ENCODE results near the gene SALL3.
"Not testable (repeated sequence)": the region's sequence is repeated elsewhere in the genome, so short reads cannot be mapped to it uniquely, and the experiment has no call there.

The SALL3 gene

DNA sequence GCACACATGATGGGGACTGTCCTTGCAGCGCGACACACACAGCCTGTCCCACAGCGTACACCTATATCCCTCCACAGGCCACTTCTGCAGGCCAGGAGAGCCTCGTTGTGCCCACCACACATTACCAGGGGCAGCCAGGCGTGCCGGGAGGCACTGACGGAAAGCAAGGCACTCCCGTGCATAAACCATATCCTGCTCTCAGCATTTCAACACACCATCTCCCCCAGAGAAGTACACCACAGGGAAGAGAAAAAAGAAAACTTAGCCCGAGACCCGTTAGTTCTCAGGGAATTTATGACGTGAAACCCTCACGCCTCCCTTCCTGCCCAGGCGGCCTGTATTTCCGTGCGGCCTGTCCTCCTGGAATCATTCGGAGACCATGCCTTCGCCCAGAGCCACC is 24.6 kb upstream of the SALL3 start:
- TF ChIP-seq PPARA (CRISPR knock-in tag; IDR thresholded peaks at IDR 0.05; ENCODE audit: borderline replicate concordance) (no peak), ESRRG (CRISPR knock-in tag; IDR thresholded peaks at IDR 0.05) (no peak), ZFP3 (CRISPR knock-in tag; IDR thresholded peaks at IDR 0.05) (no peak), SNAI2 (CRISPR knock-in tag; IDR thresholded peaks at IDR 0.05) (no peak), ZNF565 (CRISPR knock-in tag; conservative IDR thresholded peaks at IDR 0.05; ENCODE audit: low read depth) (no peak), ZFP30 (CRISPR knock-in tag; IDR thresholded peaks at IDR 0.05) (no peak), ZC3H10 (CRISPR knock-in tag; IDR thresholded peaks at IDR 0.05) (no peak), CREB5 (CRISPR knock-in tag; IDR thresholded peaks at IDR 0.05; ENCODE audit: low read depth) (no peak)
- no peak for ATAC-seq

GRCh38 chr18:78957140-78957539 is 22.5 kb upstream of the SALL3 start:
- no peak for ATAC-seq
- TF ChIP-seq OSR1 (CRISPR knock-in tag; IDR thresholded peaks at IDR 0.05) (no peak), PPARA (CRISPR knock-in tag; IDR thresholded peaks at IDR 0.05; ENCODE audit: borderline replicate concordance) (no peak), ZC3H10 (CRISPR knock-in tag; IDR thresholded peaks at IDR 0.05) (no peak), TCF4 (CRISPR knock-in tag; IDR thresholded peaks at IDR 0.05; ENCODE audit: borderline replicate concordance) (no peak), BACH2 (CRISPR knock-in tag; IDR thresholded peaks at IDR 0.05; ENCODE audit: borderline replicate concordance) (no peak), ZNF565 (CRISPR knock-in tag; conservative IDR thresholded peaks at IDR 0.05; ENCODE audit: low read depth) (no peak), RARB (CRISPR knock-in tag; IDR thresholded peaks at IDR 0.05) (no peak), ZFP3 (CRISPR knock-in tag; IDR thresholded peaks at IDR 0.05) (no peak), ZFP30 (CRISPR knock-in tag; IDR thresholded peaks at IDR 0.05) (no peak), GLIS3 (CRISPR knock-in tag; IDR thresholded peaks at IDR 0.05) (no peak), TOX (CRISPR knock-in tag; IDR thresholded peaks at IDR 0.05; ENCODE audit: borderline replicate concordance) (no peak), POU6F1 (CRISPR knock-in tag; IDR thresholded peaks at IDR 0.05; ENCODE audit: borderline replicate concordance, low read depth) (no peak), ARNTL (CRISPR knock-in tag; IDR thresholded peaks at IDR 0.05; ENCODE audit: borderline replicate concordance, low read depth) (no peak)
- TF ChIP-seq, protein P1, sequence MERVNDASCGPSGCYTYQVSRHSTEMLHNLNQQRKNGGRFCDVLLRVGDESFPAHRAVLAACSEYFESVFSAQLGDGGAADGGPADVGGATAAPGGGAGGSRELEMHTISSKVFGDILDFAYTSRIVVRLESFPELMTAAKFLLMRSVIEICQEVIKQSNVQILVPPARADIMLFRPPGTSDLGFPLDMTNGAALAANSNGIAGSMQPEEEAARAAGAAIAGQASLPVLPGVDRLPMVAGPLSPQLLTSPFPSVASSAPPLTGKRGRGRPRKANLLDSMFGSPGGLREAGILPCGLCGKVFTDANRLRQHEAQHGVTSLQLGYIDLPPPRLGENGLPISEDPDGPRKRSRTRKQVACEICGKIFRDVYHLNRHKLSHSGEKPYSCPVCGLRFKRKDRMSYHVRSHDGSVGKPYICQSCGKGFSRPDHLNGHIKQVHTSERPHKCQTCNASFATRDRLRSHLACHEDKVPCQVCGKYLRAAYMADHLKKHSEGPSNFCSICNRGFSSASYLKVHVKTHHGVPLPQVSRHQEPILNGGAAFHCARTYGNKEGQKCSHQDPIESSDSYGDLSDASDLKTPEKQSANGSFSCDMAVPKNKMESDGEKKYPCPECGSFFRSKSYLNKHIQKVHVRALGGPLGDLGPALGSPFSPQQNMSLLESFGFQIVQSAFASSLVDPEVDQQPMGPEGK (CRISPR knock-in tag; IDR thresholded peaks at IDR 0.05; ENCODE audit: borderline replicate concordance): no peak

GRCh38 chr18:78960709-78961108 is 18.9 kb upstream of the SALL3 start:
- no peak for ATAC-seq
- TF ChIP-seq POU6F1 (CRISPR knock-in tag; IDR thresholded peaks at IDR 0.05; ENCODE audit: borderline replicate concordance, low read depth) (no peak), ZNF70 (CRISPR knock-in tag; IDR thresholded peaks at IDR 0.05) (no peak), ZFP30 (CRISPR knock-in tag; IDR thresholded peaks at IDR 0.05) (no peak), SNAI2 (CRISPR knock-in tag; IDR thresholded peaks at IDR 0.05) (no peak), GLIS3 (CRISPR knock-in tag; IDR thresholded peaks at IDR 0.05) (no peak), ZFP3 (CRISPR knock-in tag; IDR thresholded peaks at IDR 0.05) (no peak), ISL1 (CRISPR knock-in tag; IDR thresholded peaks at IDR 0.05) (no peak), ESRRG (CRISPR knock-in tag; IDR thresholded peaks at IDR 0.05) (no peak)
- TF ChIP-seq, protein P2, sequence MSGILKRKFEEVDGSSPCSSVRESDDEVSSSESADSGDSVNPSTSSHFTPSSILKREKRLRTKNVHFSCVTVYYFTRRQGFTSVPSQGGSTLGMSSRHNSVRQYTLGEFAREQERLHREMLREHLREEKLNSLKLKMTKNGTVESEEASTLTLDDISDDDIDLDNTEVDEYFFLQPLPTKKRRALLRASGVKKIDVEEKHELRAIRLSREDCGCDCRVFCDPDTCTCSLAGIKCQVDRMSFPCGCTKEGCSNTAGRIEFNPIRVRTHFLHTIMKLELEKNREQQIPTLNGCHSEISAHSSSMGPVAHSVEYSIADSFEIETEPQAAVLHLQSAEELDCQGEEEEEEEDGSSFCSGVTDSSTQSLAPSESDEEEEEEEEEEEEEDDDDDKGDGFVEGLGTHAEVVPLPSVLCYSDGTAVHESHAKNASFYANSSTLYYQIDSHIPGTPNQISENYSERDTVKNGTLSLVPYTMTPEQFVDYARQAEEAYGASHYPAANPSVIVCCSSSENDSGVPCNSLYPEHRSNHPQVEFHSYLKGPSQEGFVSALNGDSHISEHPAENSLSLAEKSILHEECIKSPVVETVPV (CRISPR knock-in tag; IDR thresholded peaks at IDR 0.05): no peak

DNA sequence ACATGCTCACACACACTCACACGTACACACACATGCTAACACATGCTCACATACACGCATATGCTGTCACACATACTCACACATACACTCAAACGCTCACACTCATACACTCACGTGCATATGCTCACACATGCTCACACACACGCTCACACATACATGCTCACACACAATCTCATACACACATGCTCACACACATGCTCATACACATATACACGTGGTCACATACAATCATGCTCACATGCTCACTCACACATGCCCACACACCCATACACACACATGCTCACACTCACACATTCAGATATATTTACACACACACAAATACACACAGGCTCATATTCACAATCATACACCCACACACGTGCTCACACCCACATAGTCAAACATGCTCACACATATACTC is 17.5 kb upstream of the SALL3 start:
- TF ChIP-seq ZNF8 (CRISPR knock-in tag; IDR thresholded peaks at IDR 0.05) (no peak), ISL1 (CRISPR knock-in tag; IDR thresholded peaks at IDR 0.05) (no peak), ESRRG (CRISPR knock-in tag; IDR thresholded peaks at IDR 0.05) (no peak), CSDC2 (CRISPR knock-in tag; IDR thresholded peaks at IDR 0.05) (no peak), RARB (CRISPR knock-in tag; IDR thresholded peaks at IDR 0.05) (no peak), PPARA (CRISPR knock-in tag; IDR thresholded peaks at IDR 0.05; ENCODE audit: borderline replicate concordance) (no peak), GLIS3 (CRISPR knock-in tag; IDR thresholded peaks at IDR 0.05) (no peak)
- TF ChIP-seq, protein P2 (CRISPR knock-in tag; IDR thresholded peaks at IDR 0.05): no peak
- no peak for ATAC-seq

DNA sequence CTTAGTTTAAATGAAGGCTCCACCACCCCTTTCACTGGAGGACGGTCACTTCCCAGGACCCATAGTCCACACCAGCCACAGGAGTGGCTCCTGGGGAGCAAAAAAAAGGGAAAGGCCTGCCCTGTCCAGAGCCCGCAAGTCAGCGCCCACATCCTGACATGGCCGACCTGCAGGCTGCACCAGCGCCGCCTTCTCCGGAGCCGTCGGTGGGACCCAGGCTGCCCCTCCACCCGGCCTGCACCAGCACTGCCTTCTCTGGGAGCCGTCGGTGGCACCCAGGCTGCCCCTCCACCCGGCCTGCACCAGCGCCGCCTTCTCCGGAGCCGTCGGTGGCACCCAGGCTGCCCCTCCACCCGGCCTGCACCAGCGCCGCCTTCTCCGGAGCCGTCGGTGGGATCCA is 14.9 kb upstream of the SALL3 start:
- ATAC-seq: not testable (repeated sequence)
